Breast epithelium (tissue), 3 donors: ENCODE measurements around the gene CCDC102B.

Experiments
- POLR2A ChIP-seq: fragments of 450-650 bp; IDR thresholded peaks from one replicate; pipeline ENCODE4 v1.6.1; 2016; ENCODE audit warnings: antibody characterized with exemption, mild to moderate bottlenecking, moderate library complexity
- POLR2AphosphoS5 ChIP-seq, 3 donors: sonication (generic); formaldehyde crosslinking; IDR thresholded peaks; one replicate each; pipeline ENCODE4 v1.6.1; 2017; ENCODE audit warnings: antibody characterized with exemption in 3 of 3
- TF ChIP-seq, protein P1 (sequence below), 3 donors: fragments of 450-650 bp; IDR thresholded peaks; one replicate each; pipeline ENCODE4 v1.5.1; 2016 to 2017; ENCODE audit warnings: antibody characterized with exemption in 3 of 3, mild to moderate bottlenecking in 3 of 3, moderate library complexity in 3 of 3

DNA sequence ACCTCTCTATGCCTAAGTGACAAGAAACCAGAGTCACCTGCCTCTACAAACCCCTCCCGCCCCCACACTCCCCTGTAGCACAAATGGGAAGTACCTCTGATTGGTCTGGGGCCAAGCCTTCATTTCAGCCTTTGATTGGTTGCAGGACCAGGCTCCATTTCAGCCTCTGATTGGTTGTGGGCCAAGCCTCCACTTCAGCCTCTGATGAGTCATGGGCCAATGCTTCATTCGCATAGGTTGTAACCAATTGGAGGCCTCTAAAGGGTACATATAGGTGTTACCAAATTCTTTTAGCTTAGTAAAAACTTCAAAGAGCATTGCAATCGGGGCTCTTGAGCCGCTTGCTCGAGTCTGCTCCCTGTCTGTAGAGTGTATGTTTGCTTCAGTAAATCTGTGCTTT, 25.0 kb downstream of the CCDC102B start:
- TF ChIP-seq, protein P1, sequence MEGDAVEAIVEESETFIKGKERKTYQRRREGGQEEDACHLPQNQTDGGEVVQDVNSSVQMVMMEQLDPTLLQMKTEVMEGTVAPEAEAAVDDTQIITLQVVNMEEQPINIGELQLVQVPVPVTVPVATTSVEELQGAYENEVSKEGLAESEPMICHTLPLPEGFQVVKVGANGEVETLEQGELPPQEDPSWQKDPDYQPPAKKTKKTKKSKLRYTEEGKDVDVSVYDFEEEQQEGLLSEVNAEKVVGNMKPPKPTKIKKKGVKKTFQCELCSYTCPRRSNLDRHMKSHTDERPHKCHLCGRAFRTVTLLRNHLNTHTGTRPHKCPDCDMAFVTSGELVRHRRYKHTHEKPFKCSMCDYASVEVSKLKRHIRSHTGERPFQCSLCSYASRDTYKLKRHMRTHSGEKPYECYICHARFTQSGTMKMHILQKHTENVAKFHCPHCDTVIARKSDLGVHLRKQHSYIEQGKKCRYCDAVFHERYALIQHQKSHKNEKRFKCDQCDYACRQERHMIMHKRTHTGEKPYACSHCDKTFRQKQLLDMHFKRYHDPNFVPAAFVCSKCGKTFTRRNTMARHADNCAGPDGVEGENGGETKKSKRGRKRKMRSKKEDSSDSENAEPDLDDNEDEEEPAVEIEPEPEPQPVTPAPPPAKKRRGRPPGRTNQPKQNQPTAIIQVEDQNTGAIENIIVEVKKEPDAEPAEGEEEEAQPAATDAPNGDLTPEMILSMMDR (IDR thresholded peaks at IDR 0.05) = no peak
- TF ChIP-seq POLR2A (no peak), POLR2AphosphoS5 (IDR thresholded peaks at IDR 0.05) (no peak)
